Measurements from ENCODE around the gene TMC1.

- TF ChIP-seq, protein P1, sequence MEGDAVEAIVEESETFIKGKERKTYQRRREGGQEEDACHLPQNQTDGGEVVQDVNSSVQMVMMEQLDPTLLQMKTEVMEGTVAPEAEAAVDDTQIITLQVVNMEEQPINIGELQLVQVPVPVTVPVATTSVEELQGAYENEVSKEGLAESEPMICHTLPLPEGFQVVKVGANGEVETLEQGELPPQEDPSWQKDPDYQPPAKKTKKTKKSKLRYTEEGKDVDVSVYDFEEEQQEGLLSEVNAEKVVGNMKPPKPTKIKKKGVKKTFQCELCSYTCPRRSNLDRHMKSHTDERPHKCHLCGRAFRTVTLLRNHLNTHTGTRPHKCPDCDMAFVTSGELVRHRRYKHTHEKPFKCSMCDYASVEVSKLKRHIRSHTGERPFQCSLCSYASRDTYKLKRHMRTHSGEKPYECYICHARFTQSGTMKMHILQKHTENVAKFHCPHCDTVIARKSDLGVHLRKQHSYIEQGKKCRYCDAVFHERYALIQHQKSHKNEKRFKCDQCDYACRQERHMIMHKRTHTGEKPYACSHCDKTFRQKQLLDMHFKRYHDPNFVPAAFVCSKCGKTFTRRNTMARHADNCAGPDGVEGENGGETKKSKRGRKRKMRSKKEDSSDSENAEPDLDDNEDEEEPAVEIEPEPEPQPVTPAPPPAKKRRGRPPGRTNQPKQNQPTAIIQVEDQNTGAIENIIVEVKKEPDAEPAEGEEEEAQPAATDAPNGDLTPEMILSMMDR (IDR thresholded peaks at IDR 0.05), result no peak
- no peak for TF ChIP-seq POLR2A (IDR thresholded peaks at IDR 0.05; ENCODE audit: low read length)
- no peak for TF ChIP-seq PBX3 (IDR thresholded peaks at IDR 0.05)
- no peak for TF ChIP-seq NPAS2 (CRISPR knock-in tag; IDR thresholded peaks at IDR 0.05; ENCODE audit: borderline replicate concordance)
- no peak for TF ChIP-seq BHLHE40 (IDR thresholded peaks at IDR 0.05; ENCODE audit: low read depth, low read length)
- no peak for TF ChIP-seq REST (IDR thresholded peaks at IDR 0.05)
- TF ChIP-seq MAX (IDR thresholded peaks at IDR 0.05), result no peak
- no peak for TF ChIP-seq SMC3 (IDR thresholded peaks at IDR 0.05)
- TF ChIP-seq ELK1 (IDR thresholded peaks at IDR 0.05; ENCODE audit: low read depth, low read length), result no peak
- TF ChIP-seq, protein P2, sequence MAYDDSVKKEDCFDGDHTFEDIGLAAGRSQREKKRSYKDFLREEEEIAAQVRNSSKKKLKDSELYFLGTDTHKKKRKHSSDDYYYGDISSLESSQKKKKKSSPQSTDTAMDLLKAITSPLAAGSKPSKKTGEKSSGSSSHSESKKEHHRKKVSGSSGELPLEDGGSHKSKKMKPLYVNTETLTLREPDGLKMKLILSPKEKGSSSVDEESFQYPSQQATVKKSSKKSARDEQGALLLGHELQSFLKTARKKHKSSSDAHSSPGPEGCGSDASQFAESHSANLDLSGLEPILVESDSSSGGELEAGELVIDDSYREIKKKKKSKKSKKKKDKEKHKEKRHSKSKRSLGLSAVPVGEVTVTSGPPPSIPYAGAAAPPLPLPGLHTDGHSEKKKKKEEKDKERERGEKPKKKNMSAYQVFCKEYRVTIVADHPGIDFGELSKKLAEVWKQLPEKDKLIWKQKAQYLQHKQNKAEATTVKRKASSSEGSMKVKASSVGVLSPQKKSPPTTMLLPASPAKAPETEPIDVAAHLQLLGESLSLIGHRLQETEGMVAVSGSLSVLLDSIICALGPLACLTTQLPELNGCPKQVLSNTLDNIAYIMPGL (CRISPR knock-in tag; IDR thresholded peaks at IDR 0.05; ENCODE audit: borderline replicate concordance), result no peak
These were observed 288.2 kb downstream of the TMC1 start for GRCh38 chr9:72809586-72809985.

Measured in A549 (cell line).